ENCODE measurements around the gene PLD3.

DNA sequence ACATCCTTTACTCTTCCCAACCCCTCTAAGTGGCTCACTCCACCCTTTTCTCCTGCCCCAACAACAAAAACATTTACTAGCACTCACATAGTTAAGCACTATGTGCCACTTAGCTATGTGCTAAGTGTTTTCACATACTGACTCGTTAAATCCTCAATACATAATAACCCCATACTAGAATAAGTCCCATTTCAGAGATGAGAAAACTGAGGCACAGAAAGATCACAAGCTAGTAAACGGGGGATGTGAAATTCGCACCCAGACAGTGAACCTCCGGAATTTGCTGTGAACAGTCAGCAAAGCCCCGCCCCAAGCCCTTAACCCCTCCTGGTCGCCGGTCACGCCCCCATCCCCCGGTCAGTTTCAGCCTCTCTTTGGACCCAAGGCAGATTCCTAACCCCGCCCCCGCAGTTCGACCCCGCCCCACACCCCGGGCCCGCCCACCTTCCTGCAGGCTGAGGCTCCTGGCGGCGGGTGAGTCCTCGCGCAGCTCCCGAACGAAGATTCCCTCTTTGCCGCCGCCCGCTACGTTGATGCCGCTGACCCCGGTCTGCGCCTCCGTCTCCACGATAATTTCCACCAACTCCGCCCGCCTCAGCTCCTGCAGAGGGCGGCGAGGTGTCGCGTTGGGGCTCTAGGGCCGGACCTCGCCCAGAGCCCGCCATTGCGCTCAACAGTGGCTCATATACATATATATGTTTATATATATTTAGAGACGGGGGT, 54.9 kb downstream of the PLD3 start:
- TF ChIP-seq POLR2AphosphoS5 (IDR thresholded peaks at IDR 0.05; ENCODE audit: low read depth, low read length) (no peak), POLR2A (IDR thresholded peaks at IDR 0.05; ENCODE audit: low read depth, low read length) (no peak), TAF1 (IDR thresholded peaks at IDR 0.05; ENCODE audit: borderline replicate concordance, low read depth, low read length) (no peak)
